ENCODE results near the gene PLAC8L1.
"Not testable (repeated sequence)": the region's sequence is repeated elsewhere in the genome, so short reads cannot be mapped to it uniquely, and the experiment has no call there.

The PLAC8L1 gene
- total RNA-seq, result 0.74 to 1.4 (median 1.3) reads per million in 3 experiments

GRCh38 chr5:146105477-146105876, at the start of gene PLAC8L1:
Gene PLAC8L1 (minus strand): TSS chr5:146105577. CDS start chr5:146104311, 1,266 bp downstream.
- DNase-seq, result no peak

GRCh38 chr5:146151970-146152369, 46.6 kb upstream of the PLAC8L1 start:
- DNase-seq, result no peak

DNA sequence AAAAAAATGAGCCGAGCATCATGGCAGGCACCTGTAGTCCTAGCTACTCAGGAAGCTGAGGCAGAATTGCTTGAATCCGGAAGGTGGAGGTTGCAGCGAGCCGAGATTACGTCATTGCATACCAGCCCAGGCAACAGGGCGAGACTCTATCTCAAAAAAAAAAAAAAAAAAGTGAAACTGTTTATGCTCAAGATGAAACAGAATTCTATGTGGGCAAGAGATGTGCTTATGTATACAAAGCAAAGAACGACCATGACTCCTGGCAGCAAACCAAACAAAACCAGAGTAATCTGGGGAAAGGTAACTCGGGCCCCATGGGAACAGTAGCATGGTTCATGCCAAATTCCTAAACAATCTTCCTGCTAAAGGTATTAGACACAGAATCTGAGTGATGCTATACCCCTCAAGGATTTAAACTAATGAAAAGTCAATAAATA, 32.6 kb upstream of the PLAC8L1 start:
- DNase-seq, result no peak

DNA sequence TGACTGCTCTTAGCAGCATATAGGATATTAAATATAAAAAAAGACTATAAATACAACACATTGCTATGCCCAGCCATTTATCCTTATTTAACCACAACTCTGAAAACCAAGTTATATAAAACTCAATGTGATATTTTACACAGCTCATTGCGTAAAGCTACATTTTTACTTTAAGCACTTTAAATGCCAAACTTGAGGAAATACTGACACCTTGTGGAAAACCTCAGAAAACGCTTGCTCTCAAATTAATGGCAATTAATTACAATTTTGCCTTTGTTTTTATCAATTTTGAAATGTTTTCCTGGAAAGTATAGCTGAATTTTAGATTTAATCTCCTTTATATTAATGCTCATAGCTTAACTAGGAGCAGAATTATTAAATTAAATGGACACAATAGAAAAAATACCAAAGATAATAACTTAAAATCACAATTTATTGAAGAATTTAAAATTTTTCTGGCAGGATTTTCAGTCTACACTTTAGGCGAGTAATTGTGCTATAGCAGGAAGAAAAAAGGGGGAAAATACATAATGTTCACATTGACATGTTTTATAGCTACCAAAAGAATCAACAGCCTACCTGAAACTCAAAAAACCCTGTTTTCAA, 25.2 kb upstream of the PLAC8L1 start:
- no peak for DNase-seq

GRCh38 chr5:146126068-146126467, 20.7 kb upstream of the PLAC8L1 start:
- no peak for DNase-seq

DNA sequence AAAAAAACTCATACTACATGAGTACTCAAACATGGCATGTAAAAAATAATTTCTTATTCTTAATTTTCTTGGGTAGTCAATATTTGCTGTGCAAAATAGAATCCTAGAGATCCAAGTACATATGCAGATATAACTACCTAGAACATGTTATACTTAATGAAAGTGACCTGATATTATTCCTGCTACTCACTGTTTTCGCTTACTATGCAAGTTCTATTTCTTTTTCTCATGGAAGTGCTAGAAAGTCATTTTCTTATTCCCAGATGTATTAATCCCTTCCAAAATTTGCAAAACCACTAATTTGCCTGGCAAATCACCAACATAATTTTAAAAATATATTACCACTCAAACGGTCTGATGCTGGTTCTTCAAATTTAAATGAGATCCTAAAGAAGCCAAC, 19.2 kb upstream of the PLAC8L1 start:
- no peak for DNase-seq

GRCh38 chr5:146121451-146121850, 16.1 kb upstream of the PLAC8L1 start:
- not testable (repeated sequence) for DNase-seq

DNA sequence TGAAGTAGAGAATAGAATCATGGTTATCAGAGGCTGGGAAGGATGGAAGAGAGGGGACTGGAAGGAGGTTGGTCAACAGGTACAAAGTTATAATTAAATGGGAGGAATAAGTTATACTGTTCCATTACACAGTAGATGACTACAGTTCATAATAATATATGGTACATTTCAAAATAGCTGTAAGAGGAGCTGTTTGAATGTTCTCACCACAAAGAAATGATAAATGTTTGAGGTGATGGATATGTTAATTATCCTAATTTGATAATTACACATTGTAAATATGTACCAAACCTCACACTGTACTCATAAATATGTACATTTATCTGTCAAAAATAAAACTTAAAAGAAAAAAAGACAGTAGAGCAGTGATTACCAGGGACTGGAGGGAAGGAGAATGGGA, 12.9 kb upstream of the PLAC8L1 start:
- DNase-seq, result no peak

DNA sequence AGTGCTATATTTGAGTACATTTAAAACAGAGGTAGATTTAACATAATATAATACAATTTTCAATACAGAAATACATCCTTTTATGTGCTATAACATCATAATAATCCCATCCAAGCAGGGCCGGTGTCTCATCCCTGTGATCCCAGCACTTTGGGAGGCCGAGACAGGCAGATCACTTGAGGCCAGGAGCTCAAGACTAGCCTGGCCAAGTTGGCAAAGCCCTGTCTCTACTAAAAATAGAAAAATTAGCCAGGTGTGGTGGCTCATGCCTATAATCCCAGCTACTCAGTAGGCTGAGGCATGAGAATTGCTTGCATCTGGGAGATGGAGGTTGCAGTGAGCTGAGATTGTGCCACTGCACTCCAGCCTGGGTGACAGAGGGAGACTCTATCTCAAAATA, 11.8 kb upstream of the PLAC8L1 start:
- DNase-seq, result not testable (repeated sequence)

DNA sequence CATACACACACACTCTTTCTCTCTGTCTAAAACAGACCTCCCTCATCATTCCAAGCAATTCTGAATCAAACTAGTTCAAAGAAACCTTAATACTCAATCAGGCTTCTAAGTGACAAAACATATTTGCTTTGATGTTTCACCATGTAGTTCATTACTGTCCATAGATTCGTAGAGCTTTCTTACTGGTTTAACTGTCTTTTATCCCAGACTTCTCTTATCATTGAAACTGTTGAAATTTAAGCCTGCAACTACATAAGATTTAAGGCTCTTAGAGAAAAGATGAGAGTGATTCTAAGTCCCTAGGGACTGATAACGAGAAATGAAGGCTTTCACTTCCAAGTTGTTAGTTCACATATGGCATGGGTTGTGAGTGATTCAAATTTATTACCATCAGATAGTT, 11.0 kb upstream of the PLAC8L1 start:
- no peak for DNase-seq

- DNase-seq, result no peak
Measured at GRCh38 chr5:146112476-146112875, 7.1 kb upstream of the PLAC8L1 start.

GRCh38 chr5:146111409-146111808, 6.0 kb upstream of the PLAC8L1 start:
- DNase-seq, result no peak

DNA sequence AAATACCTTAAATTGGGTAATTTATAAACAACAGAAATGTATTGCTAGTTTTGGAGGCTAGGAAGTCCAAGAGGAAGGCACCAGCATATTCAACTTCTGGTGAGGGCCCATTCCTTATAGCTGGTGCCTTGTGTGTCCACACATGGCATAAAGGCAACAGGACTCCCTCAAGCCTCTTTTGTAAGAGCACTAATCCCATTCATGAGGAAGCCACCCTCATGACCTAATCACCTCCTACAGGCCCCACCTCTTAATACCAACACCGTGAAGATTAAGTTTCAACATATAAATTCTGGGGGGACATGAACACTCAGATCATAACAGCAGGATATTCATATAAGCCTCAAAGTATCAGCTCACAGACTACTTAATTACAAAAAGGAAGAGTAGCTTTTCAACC, 4.0 kb upstream of the PLAC8L1 start:
- no peak for DNase-seq

GRCh38 chr5:146108870-146109269, 3.5 kb upstream of the PLAC8L1 start:
- DNase-seq, result not testable (repeated sequence)

- no peak for DNase-seq
Measured at GRCh38 chr5:146107901-146108300, 2.5 kb upstream of the PLAC8L1 start.

DNA sequence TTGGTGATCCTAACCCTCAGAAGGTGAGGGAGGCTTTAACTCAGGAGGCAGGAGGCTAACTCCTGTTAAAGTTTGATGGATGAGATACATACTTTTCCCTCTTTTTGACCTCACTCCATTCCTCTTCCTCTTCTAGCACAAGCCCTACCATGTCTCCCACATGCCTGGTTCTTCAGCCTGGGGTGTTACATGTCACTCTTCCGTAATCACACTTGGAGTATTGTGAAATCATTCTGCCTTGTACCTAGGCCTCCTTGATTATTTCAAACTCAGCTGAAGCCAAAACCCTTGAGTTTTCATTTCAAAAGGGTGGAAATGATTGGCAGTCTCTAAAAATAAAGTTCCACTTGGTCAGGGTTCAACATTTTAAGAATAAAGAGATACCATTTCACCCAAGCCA, 1.8 kb downstream of the PLAC8L1 start:
- DNase-seq, result no peak

GRCh38 chr5:146101646-146102045, 3.7 kb downstream of the PLAC8L1 start:
- no peak for DNase-seq

DNA sequence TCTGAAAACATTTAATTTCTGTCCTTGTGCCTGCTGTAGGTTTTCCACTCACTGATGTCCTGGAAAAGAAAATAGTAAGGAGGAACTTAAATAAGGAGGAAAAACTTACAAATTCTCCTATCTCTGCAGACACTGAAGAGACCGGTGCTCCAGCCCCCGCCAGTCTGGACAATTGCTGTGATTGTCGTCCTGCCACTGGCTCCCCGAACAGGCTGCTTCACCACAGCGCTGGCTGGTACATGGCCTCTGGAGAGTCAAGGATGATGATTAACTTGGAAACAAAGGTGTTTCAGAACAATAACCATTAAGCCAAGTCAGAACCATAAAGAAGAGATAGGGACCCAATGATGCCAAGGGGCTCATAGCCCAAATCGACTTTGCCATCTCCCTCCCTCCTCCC, 7.3 kb downstream of the PLAC8L1 start:
- no peak for DNase-seq

DNA sequence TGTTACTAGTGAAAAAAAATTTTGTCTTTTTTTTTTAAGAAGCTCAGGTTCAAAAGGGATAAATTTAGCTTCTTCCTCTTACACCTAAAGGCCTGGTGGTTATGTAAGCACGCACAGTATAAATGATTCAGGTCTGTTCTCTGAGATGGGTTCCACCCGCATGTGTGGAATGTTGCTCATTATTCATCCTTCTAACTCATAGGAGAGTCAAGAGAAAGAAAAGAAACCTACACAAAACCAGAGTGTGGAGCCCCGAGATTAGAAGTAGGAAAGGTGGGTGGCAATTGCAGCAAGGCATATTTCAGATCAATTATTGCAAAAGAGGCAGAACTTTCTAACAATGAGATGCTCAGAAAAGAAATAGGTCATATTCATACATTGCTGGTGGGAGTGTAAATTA, 13.5 kb downstream of the PLAC8L1 start:
- no peak for DNase-seq

GRCh38 chr5:146089287-146089686, 16.1 kb downstream of the PLAC8L1 start:
- no peak for DNase-seq

- no peak for DNase-seq
Measured at GRCh38 chr5:146088098-146088497, 17.3 kb downstream of the PLAC8L1 start.

GRCh38 chr5:146084376-146084775, 21.0 kb downstream of the PLAC8L1 start:
- no peak for DNase-seq

DNA sequence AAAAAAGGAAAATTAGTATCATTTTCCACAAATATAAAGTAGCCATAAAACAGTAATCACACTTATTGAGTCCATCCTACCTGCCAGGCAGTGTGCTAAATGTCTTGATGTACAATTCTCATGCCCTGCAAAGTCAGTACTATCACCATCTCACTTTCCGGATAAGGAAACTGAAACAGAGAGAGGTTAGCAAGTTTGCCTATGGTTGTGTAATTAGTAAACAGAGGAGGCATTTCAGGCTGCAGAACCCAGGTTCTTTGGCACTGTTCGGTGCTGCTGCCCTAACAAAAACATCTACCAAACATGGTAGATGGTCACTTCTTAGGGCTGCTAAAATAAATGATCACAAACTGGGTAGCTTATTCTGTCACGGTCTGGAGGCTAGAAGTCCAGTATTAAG, 22.6 kb downstream of the PLAC8L1 start:
- DNase-seq, result no peak

DNA sequence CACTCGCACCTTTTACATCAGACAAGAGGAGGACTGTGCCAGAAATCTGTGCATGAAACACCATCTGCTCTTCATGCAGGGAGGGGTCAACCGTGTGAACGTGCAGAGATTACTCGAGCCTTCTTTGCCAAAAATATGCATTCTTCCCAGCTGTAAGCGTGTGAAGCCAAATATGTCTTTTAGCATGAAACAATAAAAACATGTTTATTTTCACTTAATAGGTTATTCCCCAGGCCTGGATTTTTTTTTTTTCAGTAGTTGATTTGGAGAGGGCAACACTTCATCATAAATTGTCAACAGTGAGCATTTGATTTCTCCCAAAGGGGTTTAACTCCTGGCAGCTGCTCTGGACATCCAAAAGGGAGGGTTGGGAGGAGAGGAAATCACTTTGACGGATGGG, 23.8 kb downstream of the PLAC8L1 start:
- DNase-seq, result no peak

GRCh38 chr5:146079695-146080373, 25.5 kb downstream of the PLAC8L1 start:
- DNase-seq, result no peak

Data from central memory CD4-positive, alpha-beta T cell (primary cell).